ENCODE measurements around the gene UBAC2. TPM values are rescaled to one million over a fixed set of nuclear protein-coding genes. Genes with fewer than 3 reads are reported as not detected.

The UBAC2 gene
- total RNA-seq, 3 donors from 2014 or later: 57.4 to 74.2 (median 67.5) TPM

- Histone ChIP-seq H3K4me3 (no peak overlapping the region), H3K4me1 (ENCODE audit: low read depth) (no peaks in the 10 kb centered on the region), H3K9me3 (no peaks in the 10 kb centered on the region), H3K36me3 (ENCODE audit: low read depth) (no peaks in the 10 kb centered on the region)
- TF ChIP-seq CTCF (IDR thresholded peaks at IDR 0.05): no peak
- ATAC-seq (no peak), DNase-seq (no peak)
- intact Hi-C loops (cut with DNase I, micrococcal nuclease): no loop called here
Observed at GRCh38 chr13:99301056-99301838, 100.6 kb downstream of the UBAC2 start.

GRCh38 chr13:99301913-99302636 is 101.4 kb downstream of the UBAC2 start:
- H3K4me3 ChIP-seq: no peak overlapping the region
- H3K9me3 ChIP-seq: no peaks in the 10 kb centered on the region
- H3K36me3 ChIP-seq (ENCODE audit: low read depth): no peaks in the 10 kb centered on the region
- DNase-seq: no peak
- no peaks in the 10 kb centered on the region for H3K4me1 ChIP-seq (ENCODE audit: low read depth)
- peak; percentile 35 for ATAC-seq
- TF ChIP-seq CTCF (IDR thresholded peaks at IDR 0.05): no peak
- intact Hi-C loops (cut with DNase I, micrococcal nuclease): no loop called here

GRCh38 chr13:99302637-99303505 is 102.2 kb downstream of the UBAC2 start:
- no peak for TF ChIP-seq CTCF (IDR thresholded peaks at IDR 0.05)
- intact Hi-C loops (cut with DNase I, micrococcal nuclease): no loop called here
- Histone ChIP-seq H3K4me1 (ENCODE audit: low read depth) (no peaks in the 10 kb centered on the region), H3K4me3 (no peak overlapping the region), H3K36me3 (ENCODE audit: low read depth) (no peaks in the 10 kb centered on the region), H3K9me3 (no peaks in the 10 kb centered on the region)
- DNase-seq (no peak), ATAC-seq (no peak)

GRCh38 chr13:99303863-99304521 is 103.3 kb downstream of the UBAC2 start:
- intact Hi-C loops (cut with DNase I, micrococcal nuclease): no loop called here
- Histone ChIP-seq H3K36me3 (ENCODE audit: low read depth) (no peaks in the 10 kb centered on the region), H3K4me3 (no peak overlapping the region), H3K4me1 (ENCODE audit: low read depth) (no peaks in the 10 kb centered on the region), H3K9me3 (no peaks in the 10 kb centered on the region)
- DNase-seq (peak in 2 of 3 donors; percentile 53 to 69), ATAC-seq (peak; percentile 25)
- TF ChIP-seq CTCF (IDR thresholded peaks at IDR 0.05): no peak

- H3K4me1 ChIP-seq (ENCODE audit: low read depth): no peaks in the 10 kb centered on the region
- no peak for ATAC-seq
- no peak for TF ChIP-seq CTCF (IDR thresholded peaks at IDR 0.05)
- intact Hi-C loops (cut with DNase I, micrococcal nuclease): no loop called here
- no peaks in the 10 kb centered on the region for H3K36me3 ChIP-seq (ENCODE audit: low read depth)
- no peak for DNase-seq
- H3K9me3 ChIP-seq: no peaks in the 10 kb centered on the region
- no peak overlapping the region for H3K4me3 ChIP-seq
Observed at GRCh38 chr13:99304541-99304940, 103.9 kb downstream of the UBAC2 start.
